ENCODE measurements around the gene CHMP6.
"Not testable (repeated sequence)": the region's sequence is repeated elsewhere in the genome, so short reads cannot be mapped to it uniquely, and the experiment has no call there.

Gene CHMP6

GRCh38 chr17:81028506-81028858 is 36.8 kb downstream of the CHMP6 start:
- no peak for FAIRE-seq
- no peak for DNase-seq (ENCODE audit: insufficient read length, low spot score)

- DNase-seq (ENCODE audit: insufficient read length, low spot score) (no peak), FAIRE-seq (no peak)
Observed at GRCh38 chr17:81029859-81030258, 38.2 kb downstream of the CHMP6 start.

GRCh38 chr17:81030312-81030711 is 38.7 kb downstream of the CHMP6 start:
- DNase-seq (ENCODE audit: insufficient read length, low spot score); FAIRE-seq: not testable (repeated sequence)

GRCh38 chr17:81030741-81031565 is 39.3 kb downstream of the CHMP6 start:
- no peak for FAIRE-seq
- no peak for DNase-seq (ENCODE audit: insufficient read length, low spot score)

GRCh38 chr17:81031566-81032550 is 40.2 kb downstream of the CHMP6 start:
- DNase-seq (ENCODE audit: insufficient read length, low spot score) (no peak), FAIRE-seq (no peak)

- DNase-seq (ENCODE audit: insufficient read length, low spot score) = no peak
Observed at GRCh38 chr17:81032641-81033480, 41.2 kb downstream of the CHMP6 start.

GRCh38 chr17:81033535-81034167 is 42.0 kb downstream of the CHMP6 start:
- FAIRE-seq = no peak

More at GRCh38 chr17:81032641-81033480, 41.2 kb downstream of the CHMP6 start:
- FAIRE-seq = no peak

GRCh38 chr17:81034168-81034777 is 42.6 kb downstream of the CHMP6 start:
- no peak for DNase-seq (ENCODE audit: insufficient read length, low spot score)
- no peak for FAIRE-seq

More at GRCh38 chr17:81033535-81034167, 42.0 kb downstream of the CHMP6 start:
- no peak for DNase-seq (ENCODE audit: insufficient read length, low spot score)

- DNase-seq (ENCODE audit: insufficient read length, low spot score) = peak; percentile 97
- peak; percentile 23 for FAIRE-seq
Observed at GRCh38 chr17:81034779-81035520, 43.3 kb downstream of the CHMP6 start, which contains the start of gene BAIAP2. Gene BAIAP2 (plus strand): TSS chr17:81035151. CDS start chr17:81035255, 104 bp downstream.

- DNase-seq (ENCODE audit: insufficient read length, low spot score) = no peak
- no peak for FAIRE-seq
Observed at GRCh38 chr17:81035521-81036196, 44.0 kb downstream of the CHMP6 start.

- FAIRE-seq (no peak), DNase-seq (ENCODE audit: insufficient read length, low spot score) (no peak)
Observed at GRCh38 chr17:81036197-81036941, 44.7 kb downstream of the CHMP6 start.

- DNase-seq (ENCODE audit: insufficient read length, low spot score) (no peak), FAIRE-seq (no peak)
Observed at GRCh38 chr17:81037026-81037797, 45.6 kb downstream of the CHMP6 start.

- no peak for FAIRE-seq
- no peak for DNase-seq (ENCODE audit: insufficient read length, low spot score)
Observed at GRCh38 chr17:81037798-81038733, 46.4 kb downstream of the CHMP6 start.

- DNase-seq (ENCODE audit: insufficient read length, low spot score) = no peak
- FAIRE-seq = no peak
Observed at GRCh38 chr17:81039096-81039495, 47.5 kb downstream of the CHMP6 start.

GRCh38 chr17:81039854-81040758 is 48.5 kb downstream of the CHMP6 start:
- DNase-seq (ENCODE audit: insufficient read length, low spot score) (peak; percentile 66), FAIRE-seq (peak; percentile 69)
